ENCODE measurements around the gene CDC73. TPM values are rescaled to one million over a fixed set of nuclear protein-coding genes. Genes with fewer than 3 reads are reported as not detected.
"Not testable (repeated sequence)": the region's sequence is repeated elsewhere in the genome, so short reads cannot be mapped to it uniquely, and the experiment has no call there.

The CDC73 gene
- total RNA-seq, 2 donors from 2014 or later = 27.8 to 30.1 TPM

DNA sequence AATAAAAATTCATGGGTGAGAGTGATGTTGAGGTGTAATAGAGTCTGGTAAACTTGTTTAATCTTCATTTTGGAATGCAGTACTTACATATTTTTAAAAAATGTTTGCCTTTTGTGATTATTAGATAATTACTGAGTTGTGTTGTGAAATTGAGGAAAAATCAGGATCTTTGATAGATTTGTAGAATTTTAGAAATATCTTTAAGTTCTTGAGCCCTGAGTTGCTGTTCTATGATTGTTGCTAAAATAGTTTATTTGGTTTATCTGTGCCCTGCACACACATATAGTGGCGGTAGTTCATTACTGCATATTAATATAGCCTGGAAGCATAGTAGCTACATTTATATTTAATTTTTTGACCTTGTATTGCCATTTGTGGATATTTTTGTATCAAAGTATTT, 62.9 kb downstream of the CDC73 start:
- H3K27ac ChIP-seq = peak overlapping the region; percentile 77 to 82
- no peaks in the 10 kb centered on the region for H3K9me3 ChIP-seq
- TF ChIP-seq, protein P1, sequence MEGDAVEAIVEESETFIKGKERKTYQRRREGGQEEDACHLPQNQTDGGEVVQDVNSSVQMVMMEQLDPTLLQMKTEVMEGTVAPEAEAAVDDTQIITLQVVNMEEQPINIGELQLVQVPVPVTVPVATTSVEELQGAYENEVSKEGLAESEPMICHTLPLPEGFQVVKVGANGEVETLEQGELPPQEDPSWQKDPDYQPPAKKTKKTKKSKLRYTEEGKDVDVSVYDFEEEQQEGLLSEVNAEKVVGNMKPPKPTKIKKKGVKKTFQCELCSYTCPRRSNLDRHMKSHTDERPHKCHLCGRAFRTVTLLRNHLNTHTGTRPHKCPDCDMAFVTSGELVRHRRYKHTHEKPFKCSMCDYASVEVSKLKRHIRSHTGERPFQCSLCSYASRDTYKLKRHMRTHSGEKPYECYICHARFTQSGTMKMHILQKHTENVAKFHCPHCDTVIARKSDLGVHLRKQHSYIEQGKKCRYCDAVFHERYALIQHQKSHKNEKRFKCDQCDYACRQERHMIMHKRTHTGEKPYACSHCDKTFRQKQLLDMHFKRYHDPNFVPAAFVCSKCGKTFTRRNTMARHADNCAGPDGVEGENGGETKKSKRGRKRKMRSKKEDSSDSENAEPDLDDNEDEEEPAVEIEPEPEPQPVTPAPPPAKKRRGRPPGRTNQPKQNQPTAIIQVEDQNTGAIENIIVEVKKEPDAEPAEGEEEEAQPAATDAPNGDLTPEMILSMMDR (IDR thresholded peaks at IDR 0.05) = no peak
- H3K36me3 ChIP-seq = no peaks in the 10 kb centered on the region
- H3K4me1 ChIP-seq = peaks cover 0 to 46% of the 10 kb centered on the region in 2 donors
- peak overlapping the region; percentile 41 to 48 for H3K4me3 ChIP-seq
- H3K27me3 ChIP-seq = no peaks in the 10 kb centered on the region
- DNase-seq (ENCODE audit: low spot score) = no peak

DNA sequence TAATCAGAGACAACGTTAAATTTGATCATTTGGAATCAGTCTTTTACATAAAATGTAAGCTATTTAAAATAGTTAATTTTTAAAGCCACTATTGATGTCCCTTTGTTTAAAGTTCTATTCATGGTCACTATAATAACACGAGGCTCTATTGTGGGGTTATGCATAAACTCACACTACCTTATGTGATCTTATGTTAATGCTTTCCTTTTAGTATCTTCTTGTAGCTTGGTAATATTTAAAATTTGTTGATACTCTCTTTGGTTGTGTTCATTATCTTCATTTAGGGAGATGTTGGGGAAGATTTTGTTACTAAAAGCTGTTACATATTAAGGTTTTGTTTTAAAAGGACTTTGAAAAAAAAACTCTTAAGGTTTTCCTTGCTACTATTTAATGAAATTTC, 63.4 kb downstream of the CDC73 start:
- Histone ChIP-seq H3K4me1 (peaks cover 0 to 50% of the 10 kb centered on the region in 2 donors), H3K9me3 (no peaks in the 10 kb centered on the region), H3K27me3 (no peaks in the 10 kb centered on the region), H3K4me3 (peak overlapping the region; percentile 41 to 48), H3K27ac (peak overlapping the region; percentile 77 to 82), H3K36me3 (no peaks in the 10 kb centered on the region)
- TF ChIP-seq, protein P1 (IDR thresholded peaks at IDR 0.05) = no peak
- DNase-seq (ENCODE audit: low spot score) = no peak

DNA sequence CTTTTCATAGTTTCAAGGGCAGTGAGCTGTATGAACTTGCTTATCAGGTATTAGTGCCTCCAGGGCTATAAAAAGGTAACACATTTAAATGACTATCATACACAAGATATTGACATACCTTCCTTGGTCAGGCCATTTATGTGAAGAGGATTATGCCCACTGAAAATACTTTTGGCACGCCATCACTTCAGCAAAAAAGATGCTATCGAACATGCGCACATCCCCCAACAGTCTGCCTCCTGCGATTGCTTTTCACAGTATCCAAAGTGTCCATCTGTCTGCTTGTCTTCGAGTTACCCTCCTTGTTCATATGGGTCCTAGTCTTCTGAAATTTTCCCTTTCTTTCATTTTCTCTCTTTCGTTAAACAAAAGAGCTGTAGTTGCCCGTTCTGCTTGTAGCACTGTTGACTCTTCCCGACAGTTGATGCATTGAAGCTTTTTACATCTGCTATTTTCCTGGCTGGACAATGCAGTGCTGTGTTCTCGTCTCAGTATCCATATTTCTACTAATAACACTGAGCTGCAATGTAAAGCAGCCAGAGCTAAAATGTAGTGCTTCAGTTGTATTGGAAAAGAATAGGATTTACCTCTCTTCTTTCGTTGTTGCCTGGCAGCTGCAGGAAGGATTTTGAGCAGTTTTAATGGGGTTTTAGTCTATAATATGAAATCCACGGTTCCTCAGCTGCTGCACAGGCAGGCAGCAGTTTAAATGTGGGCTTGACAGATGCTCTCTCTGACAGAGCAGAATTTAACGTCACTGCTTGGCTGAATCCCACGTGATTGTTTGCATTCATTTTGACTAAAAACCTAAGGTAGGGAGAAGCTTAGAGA, 64.3 kb downstream of the CDC73 start, which contains the start of gene B3GALT2:
B3GALT2 (minus strand) TSS at position 713 of the 831 bp plus-strand sequence. CDS start 5,051 bp downstream, outside the sequence.
- DNase-seq (ENCODE audit: low spot score) = no peak
- TF ChIP-seq, protein P1 (IDR thresholded peaks at IDR 0.05) = no peak
- H3K4me3 ChIP-seq = peak within 1 kb of the TSS; percentile 41 to 48
- H3K36me3 ChIP-seq = no peaks in the 10 kb centered on the region
- no peaks in the 10 kb centered on the region for H3K9me3 ChIP-seq
- peak within 1 kb of the TSS; percentile 77 to 82 for H3K27ac ChIP-seq
- H3K27me3 ChIP-seq = no peaks in the 10 kb centered on the region
- H3K4me1 ChIP-seq = peaks cover 0 to 51% of the 10 kb centered on the region in 2 donors

DNA sequence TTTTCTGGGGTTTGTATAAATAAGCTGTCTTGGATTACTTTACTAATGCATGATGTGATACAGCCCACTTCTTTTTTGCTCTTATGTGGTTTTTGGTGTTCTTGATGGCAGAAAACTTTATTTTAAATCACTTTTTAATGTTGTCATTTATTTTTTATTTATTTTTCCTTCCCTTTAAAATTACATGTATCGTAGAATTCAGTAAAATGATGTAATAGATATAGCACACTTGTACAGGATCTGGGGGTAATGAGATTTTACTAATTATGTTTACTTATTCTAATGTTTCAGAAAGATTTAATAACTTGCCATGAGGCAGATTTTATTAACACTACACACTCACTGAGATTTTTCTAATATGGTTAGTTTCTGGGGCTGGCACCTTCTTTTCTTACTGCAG, 65.3 kb downstream of the CDC73 start:
- H3K9me3 ChIP-seq = peaks cover 0 to under 1% of the 10 kb centered on the region in 2 donors
- no peak for DNase-seq (ENCODE audit: low spot score)
- TF ChIP-seq, protein P1 (IDR thresholded peaks at IDR 0.05) = no peak
- H3K36me3 ChIP-seq = no peaks in the 10 kb centered on the region
- H3K4me1 ChIP-seq = peaks cover 0 to 54% of the 10 kb centered on the region in 2 donors
- no peaks in the 10 kb centered on the region for H3K27me3 ChIP-seq
- H3K4me3 ChIP-seq = peak overlapping the region in 1 of 2 donors; percentile 48
- peak overlapping the region; percentile 77 to 82 for H3K27ac ChIP-seq

DNA sequence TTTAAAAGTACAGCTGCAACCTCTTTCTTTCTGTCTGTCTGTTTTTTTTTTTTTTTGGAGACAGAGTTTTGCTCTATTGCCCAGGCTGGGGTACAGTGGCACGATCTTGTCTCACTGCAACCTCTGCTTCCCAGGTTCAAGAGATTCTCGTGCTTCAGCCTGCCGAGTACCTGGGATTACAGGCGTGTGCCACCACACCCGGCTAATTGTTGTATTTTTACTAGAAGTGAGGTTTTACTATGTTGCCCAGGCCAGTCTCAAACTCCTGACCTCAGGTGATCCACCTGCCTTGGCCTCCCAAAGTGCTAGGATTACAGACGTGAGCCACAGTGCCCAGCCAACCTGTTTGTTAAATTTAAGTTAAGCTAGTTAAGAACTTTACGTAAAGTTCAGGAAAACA, 67.1 kb downstream of the CDC73 start:
- H3K4me1 ChIP-seq = peaks cover 0 to 46% of the 10 kb centered on the region in 2 donors
- not testable (repeated sequence) for H3K36me3 ChIP-seq; H3K27me3 ChIP-seq; H3K4me3 ChIP-seq; DNase-seq (ENCODE audit: low spot score); H3K9me3 ChIP-seq
- peak overlapping the region; percentile 48 to 82 for H3K27ac ChIP-seq

DNA sequence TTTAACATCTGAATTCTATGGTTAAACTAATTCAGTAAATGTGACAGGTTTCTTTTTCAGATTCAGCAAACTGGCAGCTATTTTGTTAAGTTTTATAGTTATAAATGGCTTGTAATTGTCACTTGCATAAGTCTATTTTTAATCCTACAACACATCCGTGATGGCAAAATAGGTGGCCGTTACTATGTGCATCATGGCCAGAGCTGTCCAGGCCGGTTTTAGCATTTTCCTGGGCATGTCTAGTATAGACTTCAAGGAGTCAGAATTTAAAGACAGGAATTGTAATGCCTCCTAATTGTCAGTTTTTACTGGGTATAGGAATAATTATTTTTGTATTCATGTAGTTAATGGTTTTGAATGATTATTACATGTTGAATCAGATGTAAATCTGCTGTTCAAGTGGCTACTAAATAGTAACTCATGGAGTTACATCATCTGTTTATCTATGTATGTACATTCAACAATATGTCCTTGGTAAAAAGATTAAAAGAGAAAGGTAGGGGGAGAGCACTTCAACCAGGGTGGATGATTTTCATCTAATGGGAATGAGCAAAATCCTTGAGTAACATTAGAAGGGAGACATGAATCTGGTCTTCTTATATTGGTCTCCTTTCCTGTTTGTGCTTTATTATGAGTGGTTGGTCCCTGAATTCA, 67.7 kb downstream of the CDC73 start:
- H3K36me3 ChIP-seq = no peaks in the 10 kb centered on the region
- peaks cover 0 to 41% of the 10 kb centered on the region in 2 donors for H3K4me1 ChIP-seq
- H3K27me3 ChIP-seq = no peaks in the 10 kb centered on the region
- no peak overlapping the region for H3K4me3 ChIP-seq
- H3K27ac ChIP-seq = peak overlapping the region; percentile 48 to 82
- TF ChIP-seq, protein P1 (IDR thresholded peaks at IDR 0.05) = no peak
- no peak for DNase-seq (ENCODE audit: low spot score)
- peaks cover 0 to 9% of the 10 kb centered on the region in 2 donors for H3K9me3 ChIP-seq
